HepG2 (cell line): ENCODE data around the gene CNNM2. TPM values are rescaled to one million over a fixed set of nuclear protein-coding genes. Genes with fewer than 3 reads are reported as not detected.
A peak's percentile ranks its signal among the peaks of the same experiment; 100 is the strongest.

Source experiments
- CENPT ChIP-seq: sonication (generic); formaldehyde crosslinking; IDR thresholded peaks from 2 replicates; pipeline ENCODE4 v1.8.0; 2022; ENCODE audit warnings: low read depth, mild to moderate bottlenecking, moderate library complexity, missing genetic modification reagents
- HOXA9 ChIP-seq: sonication (generic); formaldehyde crosslinking; IDR thresholded peaks from 2 replicates; pipeline ENCODE4 v1.8.1; 2022; ENCODE audit warnings: missing genetic modification reagents, mild to moderate bottlenecking, moderate library complexity, borderline replicate concordance
- IRF2 ChIP-seq: IDR thresholded peaks from 2 replicates; pipeline ENCODE4 v1.6.1; 2018; ENCODE audit warnings: missing genetic modification reagents, missing compliant biosample characterization
- JARID2 ChIP-seq: sonication (generic); formaldehyde crosslinking; IDR thresholded peaks from 2 replicates; pipeline ENCODE4 v1.8.1; 2023; ENCODE audit warnings: missing genetic modification reagents, inconsistent platforms; ENCODE audit not compliant: insufficient replicate concordance
- KLF16 ChIP-seq, 2 experiments: sonication (generic) in 1 of 2; formaldehyde crosslinking in 1 of 2; IDR thresholded peaks; 2 replicates each; pipeline versions ENCODE4 v1.6.1 to v1.8.0; 2016 to 2023; ENCODE audit warnings: missing genetic modification reagents in 2 of 2, missing compliant biosample characterization in 1 of 2
- MAFG ChIP-seq: sonication (generic); formaldehyde crosslinking; IDR thresholded peaks from 2 replicates; pipeline ENCODE4 v1.5.1; 2020; ENCODE audit warnings: mild to moderate bottlenecking, missing genetic modification reagents
- MATR3 ChIP-seq: sonication (generic); formaldehyde crosslinking; IDR thresholded peaks from 2 replicates; pipeline ENCODE4 v1.4.0; 2020; ENCODE audit warnings: missing genetic modification reagents
- MXI1 ChIP-seq: IDR thresholded peaks from 3 replicates; pipeline ENCODE4 v1.6.1; 2012; ENCODE audit warnings: low read depth, low read length, inconsistent platforms, borderline replicate concordance
- PHB2 ChIP-seq: fragments of 450-650 bp; IDR thresholded peaks from 2 replicates; pipeline ENCODE4 v1.6.1; 2018; ENCODE audit not compliant: partially characterized antibody
- PITX1 ChIP-seq: sonication (generic); formaldehyde crosslinking; IDR thresholded peaks from 2 replicates; pipeline ENCODE4 v1.5.1; 2020; ENCODE audit warnings: mild to moderate bottlenecking, missing genetic modification reagents
- REST ChIP-seq, 2 experiments: IDR thresholded peaks; 2 replicates each; pipeline ENCODE4 v1.6.1; 2011 to 2012; ENCODE audit warnings: low read length in 2 of 2, borderline replicate concordance in 1 of 2, low read depth in 1 of 2, mild to moderate bottlenecking in 1 of 2, moderate library complexity in 1 of 2
- TOE1 ChIP-seq: sonication (generic); formaldehyde crosslinking; IDR thresholded peaks from 2 replicates; pipeline ENCODE4 v1.4.0; 2020; ENCODE audit warnings: mild to moderate bottlenecking, missing genetic modification reagents
- ZMAT3 ChIP-seq: sonication (generic); formaldehyde crosslinking; conservative IDR thresholded peaks from 2 replicates; pipeline ENCODE4 v1.7.0; 2021; ENCODE audit warnings: missing genetic modification reagents
- ZNF143 ChIP-seq: sonication (generic); formaldehyde crosslinking; IDR thresholded peaks from 2 replicates; pipeline ENCODE4 v1.4.0; 2020; ENCODE audit warnings: missing genetic modification reagents
- ZNF20 ChIP-seq: sonication (generic); formaldehyde crosslinking; IDR thresholded peaks from 2 replicates; pipeline ENCODE4 v1.4.0; 2020; ENCODE audit warnings: mild to moderate bottlenecking, moderate library complexity, missing genetic modification reagents
- ZNF251 ChIP-seq: sonication (generic); formaldehyde crosslinking; IDR thresholded peaks from 2 replicates; pipeline ENCODE4 v1.9.0; 2021; ENCODE audit warnings: mild to moderate bottlenecking, missing genetic modification reagents
- ZNF33A ChIP-seq: sonication (generic); formaldehyde crosslinking; IDR thresholded peaks from 2 replicates; pipeline ENCODE4 v1.5.1; 2020; ENCODE audit warnings: missing genetic modification reagents, mild to moderate bottlenecking, moderate library complexity, borderline replicate concordance
- ZNF343 ChIP-seq: sonication (generic); formaldehyde crosslinking; IDR thresholded peaks from 2 replicates; pipeline ENCODE4 v1.4.0; 2020; ENCODE audit warnings: mild to moderate bottlenecking, missing genetic modification reagents
- ZNF441 ChIP-seq: sonication (generic); formaldehyde crosslinking; IDR thresholded peaks from 2 replicates; pipeline ENCODE4 v1.7.0; 2021; ENCODE audit warnings: missing genetic modification reagents, borderline replicate concordance
- ZNF616 ChIP-seq: sonication (generic); formaldehyde crosslinking; IDR thresholded peaks from 2 replicates; pipeline ENCODE4 v1.5.0; 2020; ENCODE audit warnings: low read depth, mild to moderate bottlenecking, missing genetic modification reagents
- ZNF768 ChIP-seq: sonication (generic); formaldehyde crosslinking; IDR thresholded peaks from 2 replicates; pipeline ENCODE4 v1.4.0; 2020; ENCODE audit warnings: missing genetic modification reagents
- ZSCAN12 ChIP-seq: sonication (generic); formaldehyde crosslinking; IDR thresholded peaks from 2 replicates; pipeline ENCODE4 v1.9.0; 2021; ENCODE audit warnings: mild to moderate bottlenecking, missing genetic modification reagents
- polyA plus RNA-seq, 8 experiments: library from polyadenylated mRNA; depleted of rRNA in 3 of 8; stranded (reverse) in 7 of 8; unstranded in 1 of 8; fragments of >200 nt; fragmentation: Illumina TruSeq in 4 of 8; extraction: Trizol in 4 of 8; gene quantifications; 2 replicates each; pipeline versions ENCODE4 v1.2.1 to v1.2.3, GENCODE V29; 2011 to 2016; ENCODE audit warnings: low read depth in 4 of 8, missing spikeins in 1 of 8, mixed read lengths in 1 of 8; ENCODE audit not compliant: insufficient read depth in 1 of 8
- total RNA-seq, 5 experiments: library from RNA; depleted of rRNA; stranded (reverse); fragments of >200 nt; fragmentation: Illumina TruSeq; extraction: Trizol; gene quantifications; 2 replicates each; pipeline ENCODE4 v1.2.3, GENCODE V29; 2016; ENCODE audit warnings: low read depth in 1 of 5
- TF ChIP-seq, protein P1 (sequence below): sonication (generic); formaldehyde crosslinking; IDR thresholded peaks from 2 replicates; pipeline ENCODE4 v1.5.0; 2020; ENCODE audit warnings: missing genetic modification reagents, mild to moderate bottlenecking, borderline replicate concordance
- TF ChIP-seq, protein P2 (sequence below): sonication (generic); formaldehyde crosslinking; IDR thresholded peaks from 2 replicates; pipeline ENCODE4 v1.5.1; 2020; ENCODE audit warnings: mild to moderate bottlenecking, missing genetic modification reagents, moderate library complexity

Gene CNNM2
- total and polyA plus RNA-seq, 2 of the 13 experiments (the other 11 are each of a cell fraction or from before 2014, with no cell fraction given), result 7.1 to 9.0 TPM

GRCh38 chr10:102917962-102918816 lies at the start of gene CNNM2 (continued):
- TF ChIP-seq HOXA9 (CRISPR knock-in tag) (no peak), ZNF441 (CRISPR knock-in tag) (no peak), PHB2 (no peak), MAFG (CRISPR knock-in tag) (no peak), IRF2 (peak; percentile 39; the same call in 1 of the 2 replicates), ZNF143 (CRISPR knock-in tag) (peak; percentile 38; the same call in 1 of the 2 replicates), TOE1 (no peak), JARID2 (no peak), PITX1 (CRISPR knock-in tag) (no peak), ZMAT3 (peak; percentile 19; the same call in 1 of the 2 replicates), MXI1 (peak; percentile 98; the same call in 1 of the 3 replicates), ZNF251 (CRISPR knock-in tag) (no peak), ZNF343 (CRISPR knock-in tag) (peak; percentile 34; the same call in 1 of the 2 replicates), CENPT (CRISPR knock-in tag) (no peak), ZNF616 (CRISPR knock-in tag) (peak; percentile 58; the same call in 1 of the 2 replicates), MATR3 (no peak), ZNF768 (peak; percentile 67; the same call in 1 of the 2 replicates), ZNF20 (CRISPR knock-in tag) (no peak), KLF16 (CRISPR knock-in tag; IDR thresholded peaks at IDR 0.05) (no peak; a peak in 1 of 4 replicates), ZSCAN12 (no peak), ZNF33A (CRISPR knock-in tag) (no peak), REST (IDR thresholded peaks at IDR 0.05; ENCODE audit: borderline replicate concordance in 1 of 2, low read depth in 1 of 2, low read length in 2 of 2) (peak in 1 of 2 experiments; percentile 47; a peak in 1 of 4 replicates)
- TF ChIP-seq, protein P1, sequence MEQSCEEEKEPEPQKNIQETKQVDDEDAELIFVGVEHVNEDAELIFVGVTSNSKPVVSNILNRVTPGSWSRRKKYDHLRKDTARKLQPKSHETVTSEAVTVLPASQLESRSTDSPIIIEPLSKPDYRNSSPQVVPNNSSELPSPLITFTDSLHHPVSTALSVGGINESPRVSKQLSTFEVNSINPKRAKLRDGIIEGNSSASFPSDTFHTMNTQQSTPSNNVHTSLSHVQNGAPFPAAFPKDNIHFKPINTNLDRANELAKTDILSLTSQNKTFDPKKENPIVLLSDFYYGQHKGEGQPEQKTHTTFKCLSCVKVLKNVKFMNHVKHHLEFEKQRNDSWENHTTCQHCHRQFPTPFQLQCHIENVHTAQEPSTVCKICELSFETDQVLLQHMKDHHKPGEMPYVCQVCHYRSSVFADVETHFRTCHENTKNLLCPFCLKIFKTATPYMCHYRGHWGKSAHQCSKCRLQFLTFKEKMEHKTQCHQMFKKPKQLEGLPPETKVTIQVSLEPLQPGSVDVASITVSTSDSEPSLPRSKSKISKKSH (CRISPR knock-in tag), result no peak
- TF ChIP-seq, protein P2, sequence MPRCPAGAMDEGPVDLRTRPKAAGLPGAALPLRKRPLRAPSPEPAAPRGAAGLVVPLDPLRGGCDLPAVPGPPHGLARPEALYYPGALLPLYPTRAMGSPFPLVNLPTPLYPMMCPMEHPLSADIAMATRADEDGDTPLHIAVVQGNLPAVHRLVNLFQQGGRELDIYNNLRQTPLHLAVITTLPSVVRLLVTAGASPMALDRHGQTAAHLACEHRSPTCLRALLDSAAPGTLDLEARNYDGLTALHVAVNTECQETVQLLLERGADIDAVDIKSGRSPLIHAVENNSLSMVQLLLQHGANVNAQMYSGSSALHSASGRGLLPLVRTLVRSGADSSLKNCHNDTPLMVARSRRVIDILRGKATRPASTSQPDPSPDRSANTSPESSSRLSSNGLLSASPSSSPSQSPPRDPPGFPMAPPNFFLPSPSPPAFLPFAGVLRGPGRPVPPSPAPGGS, result no peak
